Lower leg skin (tissue), 3 donors: ENCODE data around the gene DFFB.

Experiments used
- CTCF ChIP-seq, 3 donors: fragments of 450-650 bp; IDR thresholded peaks; one replicate each; pipeline ENCODE4 v1.5.1; 2016; ENCODE audit warnings: antibody characterized with exemption in 3 of 3, mild to moderate bottlenecking in 3 of 3, moderate library complexity in 2 of 3
- POLR2A ChIP-seq, 2 donors: fragments of 450-650 bp; IDR thresholded peaks; one replicate each; pipeline ENCODE4 v1.6.1; 2016 to 2017; ENCODE audit warnings: antibody characterized with exemption in 2 of 2, mild to moderate bottlenecking in 1 of 2, moderate library complexity in 1 of 2

GRCh38 chr1:3929126-3929525, 71.8 kb downstream of the DFFB start:
- TF ChIP-seq POLR2A (IDR thresholded peaks at IDR 0.05) (no peak), CTCF (IDR thresholded peaks at IDR 0.05) (no peak)
